OCI-M2 (cell line): ENCODE measurements around the gene HS3ST3B1.

Experiments
- DNase-seq: peaks from one replicate; lab custom pipeline; 2025; ENCODE audit not compliant: unreplicated experiment; lab: John Stamatoyannopoulos, UW

Gene HS3ST3B1

GRCh38 chr17:14300575-14301278, at the start of gene HS3ST3B1:
Gene HS3ST3B1 (plus strand): TSS chr17:14301081. CDS start chr17:14301519, 438 bp downstream.
- DNase-seq, result peak; percentile 62

GRCh38 chr17:14261406-14261805, 39.5 kb upstream of the HS3ST3B1 start:
- DNase-seq, result no peak

DNA sequence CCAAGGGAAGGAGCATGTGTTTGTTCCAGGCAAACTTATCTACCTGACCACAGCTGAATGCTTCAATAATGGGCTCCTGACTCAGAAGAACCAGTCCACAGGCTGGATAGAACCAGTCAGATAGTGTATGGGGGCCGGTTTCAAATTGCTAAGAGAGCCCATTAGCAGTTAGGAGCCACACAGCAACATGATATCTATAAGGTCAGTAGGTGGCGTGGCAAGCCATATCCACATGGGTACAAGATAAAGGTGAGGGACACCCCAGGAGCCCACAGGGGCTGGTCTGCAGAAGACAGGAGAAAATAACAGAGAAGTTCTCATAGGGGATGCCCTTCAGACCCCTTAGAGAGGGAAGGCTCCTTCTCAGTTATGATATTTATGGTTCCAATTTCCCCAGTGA, 32.6 kb upstream of the HS3ST3B1 start:
- no peak for DNase-seq

- no peak for DNase-seq
Observed at GRCh38 chr17:14269473-14269872, 31.4 kb upstream of the HS3ST3B1 start.

DNA sequence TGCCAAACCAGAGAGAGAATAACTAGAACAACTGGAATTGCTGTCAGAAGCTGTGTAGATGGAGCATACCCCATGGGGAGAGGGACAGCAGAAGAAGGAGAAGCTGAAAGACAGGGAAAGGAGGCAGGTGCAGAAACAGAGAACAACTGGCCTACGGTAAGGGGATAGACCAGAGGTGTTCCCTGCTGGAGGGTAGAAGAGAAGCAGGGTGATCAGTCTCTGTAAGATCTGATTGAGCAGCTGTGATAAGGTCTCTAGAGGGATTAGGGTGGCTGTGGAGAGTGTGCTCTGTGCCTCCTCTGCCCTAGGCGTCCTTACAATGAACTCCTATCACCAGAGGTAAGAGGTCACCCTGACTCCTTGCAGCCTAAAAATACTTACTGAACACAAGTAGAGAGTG, 30.4 kb upstream of the HS3ST3B1 start:
- no peak for DNase-seq

DNA sequence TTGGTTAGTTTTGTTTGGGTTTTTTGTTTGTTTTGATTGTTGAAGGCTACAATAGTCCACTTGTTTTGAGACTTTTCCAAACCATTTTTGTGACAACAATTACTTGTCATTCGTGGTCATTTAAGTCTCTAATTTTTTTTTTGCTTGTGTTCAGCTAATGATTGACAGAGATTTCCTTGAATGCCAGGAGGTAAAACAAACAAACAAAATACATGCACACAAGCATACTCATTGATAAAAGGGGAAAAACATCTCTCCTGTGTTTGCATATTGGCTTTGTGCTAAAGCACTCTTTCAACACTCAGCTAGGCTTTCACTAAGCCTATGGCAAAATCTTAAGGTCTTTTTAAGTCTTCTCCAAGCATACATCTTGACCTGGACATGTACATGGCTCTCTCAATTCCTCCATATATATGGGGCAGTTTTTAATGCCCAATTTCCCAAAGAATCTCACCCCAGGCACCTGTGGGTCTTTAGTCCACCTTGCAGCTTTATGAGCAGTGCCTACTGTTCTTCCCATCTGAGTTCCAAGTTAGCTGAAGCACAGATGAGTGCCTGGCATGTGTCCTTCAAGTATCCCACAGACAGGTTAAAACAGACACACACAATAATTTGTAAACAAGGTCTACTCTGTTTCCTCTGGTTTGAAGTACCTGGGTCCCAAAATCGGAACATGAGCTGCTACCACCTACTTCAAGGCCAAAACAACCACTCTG, 24.2 kb upstream of the HS3ST3B1 start:
- no peak for DNase-seq

GRCh38 chr17:14281530-14281929, 19.4 kb upstream of the HS3ST3B1 start:
- no peak for DNase-seq

GRCh38 chr17:14282726-14283125, 18.2 kb upstream of the HS3ST3B1 start:
- no peak for DNase-seq

DNA sequence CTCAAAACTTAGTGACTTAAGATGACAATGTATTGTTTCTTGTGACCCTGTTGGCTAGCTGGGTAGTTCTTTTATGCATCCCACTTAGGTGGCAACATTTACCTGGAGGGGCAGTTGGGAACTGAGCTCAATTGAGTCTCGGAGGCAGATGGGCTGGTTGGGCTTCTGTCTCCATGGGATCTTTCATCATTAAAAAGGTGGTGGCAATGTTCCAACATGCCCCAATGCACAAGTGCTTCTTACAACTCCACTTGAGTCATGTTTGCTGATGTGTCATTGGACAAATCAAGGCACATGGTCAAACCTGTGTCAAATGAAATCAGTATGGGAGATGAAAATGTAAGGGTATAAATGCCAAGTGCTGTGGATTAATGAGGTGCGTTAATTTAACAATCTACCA, 11.7 kb upstream of the HS3ST3B1 start:
- no peak for DNase-seq

DNA sequence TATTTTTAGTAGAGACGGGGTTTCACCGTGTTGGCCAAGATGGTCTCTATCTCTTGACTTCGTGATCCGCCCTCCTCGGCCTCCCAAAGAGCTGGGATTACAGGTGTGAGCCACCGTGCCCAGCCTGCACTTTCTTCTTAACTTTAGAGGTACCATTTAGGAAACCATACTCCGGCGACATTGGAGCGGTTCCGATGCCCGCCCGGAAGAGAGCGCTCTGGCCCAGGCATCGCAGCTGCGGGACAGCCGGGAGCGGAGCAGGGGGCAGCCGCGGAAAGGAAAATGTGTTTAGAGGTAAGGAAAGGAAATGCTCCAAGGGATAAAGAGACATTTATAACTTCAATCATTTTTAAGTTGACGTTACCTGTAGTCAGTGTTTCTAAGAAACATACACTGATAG, 6.0 kb upstream of the HS3ST3B1 start:
- DNase-seq, result no peak

DNA sequence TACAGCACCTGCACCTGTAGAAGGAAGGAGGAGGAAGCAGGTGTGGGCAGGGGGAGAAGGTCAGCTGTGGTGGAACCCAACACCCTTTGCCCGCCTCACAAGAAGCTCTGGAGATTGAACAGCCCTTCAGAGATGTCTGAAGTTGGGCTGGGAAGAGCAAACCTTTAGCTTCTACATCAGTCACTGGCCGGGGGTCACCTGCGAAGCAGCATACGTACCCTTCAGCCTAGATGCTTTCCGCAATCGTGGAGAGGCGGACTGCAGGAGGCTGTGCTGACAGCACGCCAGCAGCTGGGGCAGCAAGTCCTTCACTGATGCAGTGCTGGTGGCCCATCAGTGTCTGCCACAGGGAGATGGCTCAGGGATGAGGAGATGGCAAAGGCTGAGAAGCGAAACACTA, 5.2 kb upstream of the HS3ST3B1 start:
- DNase-seq, result no peak

DNA sequence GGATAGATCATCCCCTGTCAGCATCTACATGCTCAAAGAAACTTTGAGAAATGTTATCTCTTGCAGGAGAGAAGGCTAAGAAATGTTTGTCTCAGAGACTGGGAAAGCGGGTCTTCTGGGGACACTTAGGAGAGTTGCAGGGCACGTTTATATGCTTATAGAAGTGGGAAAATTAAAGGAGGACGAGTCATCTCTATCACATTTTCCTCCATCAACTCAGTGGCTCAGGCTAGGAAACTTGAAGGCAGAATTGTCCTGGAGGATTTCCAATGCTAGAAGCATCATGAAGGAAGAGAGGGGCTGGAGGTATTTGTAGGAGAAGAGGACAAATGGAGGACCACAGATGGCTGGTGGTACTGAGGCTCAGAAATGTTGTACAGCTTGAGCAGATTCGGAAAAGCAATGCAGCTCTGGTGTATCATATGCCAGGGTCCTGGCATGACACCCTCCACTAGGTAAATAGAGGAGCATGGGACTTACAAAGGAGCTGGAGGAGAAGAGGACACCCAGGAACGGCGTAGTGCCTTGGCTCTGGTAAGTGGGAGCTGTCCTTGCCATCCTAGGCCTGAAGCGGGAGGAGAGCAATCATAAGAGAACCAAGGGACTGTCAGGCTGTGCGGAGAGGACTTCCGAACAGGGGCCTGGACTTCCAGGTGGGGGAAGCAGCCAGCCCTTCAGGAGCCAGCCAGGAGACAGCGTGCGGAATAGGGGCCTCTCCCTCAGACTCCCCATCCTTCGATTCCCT, 4.5 kb upstream of the HS3ST3B1 start:
- DNase-seq, result no peak

DNA sequence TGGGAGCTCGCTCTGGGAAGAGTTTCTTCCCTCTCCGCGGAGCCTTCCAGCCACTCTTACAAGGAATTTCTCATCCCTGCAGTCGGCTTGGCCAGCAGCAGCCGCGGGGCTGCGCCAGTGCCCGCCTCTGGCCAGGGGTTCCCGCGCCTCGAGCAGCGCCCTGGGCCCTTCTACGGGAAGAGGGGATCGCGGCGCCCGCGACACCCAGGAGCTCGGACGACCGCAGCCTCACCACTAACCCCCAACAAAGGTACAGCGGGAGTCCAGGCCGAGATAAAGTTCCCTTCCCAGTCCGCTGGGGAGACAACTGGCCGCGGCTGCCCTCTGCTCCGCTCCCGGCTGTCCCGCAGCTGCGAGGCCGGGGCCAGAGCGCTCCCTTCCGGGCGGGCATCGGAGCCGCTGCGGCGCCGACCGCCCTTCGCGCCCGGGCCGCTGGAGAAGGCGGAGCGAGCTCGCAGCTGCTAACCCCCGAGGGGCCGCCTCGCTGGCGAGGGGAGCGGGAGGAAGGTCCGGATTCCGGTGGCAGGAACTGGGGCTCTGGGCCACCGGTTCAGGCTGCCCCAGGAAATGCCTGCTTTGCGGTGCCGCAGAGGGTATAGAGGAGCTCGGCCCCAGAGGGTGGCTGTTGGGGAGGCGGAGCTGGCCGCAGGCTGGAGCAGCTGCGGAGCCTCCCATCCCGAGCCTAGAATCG, 3.6 kb upstream of the HS3ST3B1 start:
- DNase-seq, result no peak

- DNase-seq, result no peak
Observed at GRCh38 chr17:14298221-14298946, 2.5 kb upstream of the HS3ST3B1 start.

- no peak for DNase-seq
Observed at GRCh38 chr17:14298947-14299279, 2.0 kb upstream of the HS3ST3B1 start.

DNA sequence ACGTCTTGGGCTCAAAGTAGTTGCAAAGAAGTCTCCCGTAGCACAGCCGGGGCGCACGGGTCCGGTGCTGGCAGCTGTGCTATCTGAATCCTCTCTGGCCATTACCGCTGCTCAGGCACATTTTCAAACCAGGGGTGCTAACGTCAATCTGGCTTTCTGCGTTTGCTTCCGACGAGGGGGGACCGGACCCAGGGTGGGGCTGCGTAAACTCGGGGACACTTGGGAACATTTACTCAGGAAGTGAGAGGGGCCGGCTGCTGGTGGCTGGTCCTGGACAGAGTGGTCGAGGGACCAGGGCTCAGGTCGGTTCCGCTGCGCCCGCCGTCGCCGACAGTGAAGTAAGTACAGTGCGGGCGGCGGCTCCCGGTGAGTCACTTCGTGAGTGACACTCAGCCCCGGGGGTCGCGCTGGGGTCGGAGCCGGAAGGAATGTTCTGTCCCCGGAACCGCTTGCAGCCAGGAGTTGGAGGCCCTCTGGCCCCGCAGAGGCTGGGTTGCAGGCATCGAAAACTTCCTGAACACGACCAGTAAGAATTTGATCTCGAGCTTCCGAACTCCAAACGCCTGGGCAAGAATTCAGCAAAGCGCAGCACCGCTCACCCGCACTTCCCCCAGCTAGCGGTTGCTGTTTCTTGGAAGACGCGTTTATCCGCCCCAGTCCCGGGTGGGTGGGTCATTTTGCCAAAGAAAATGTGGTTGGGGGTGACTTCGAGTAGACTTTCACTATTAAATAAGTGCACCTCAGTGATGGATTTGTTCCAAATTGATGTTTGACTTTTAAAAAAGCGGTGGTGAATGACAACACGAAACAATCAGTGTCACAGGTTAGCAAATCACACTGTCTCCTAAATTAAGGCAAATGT, 1.4 kb upstream of the HS3ST3B1 start:
- no peak for DNase-seq

DNA sequence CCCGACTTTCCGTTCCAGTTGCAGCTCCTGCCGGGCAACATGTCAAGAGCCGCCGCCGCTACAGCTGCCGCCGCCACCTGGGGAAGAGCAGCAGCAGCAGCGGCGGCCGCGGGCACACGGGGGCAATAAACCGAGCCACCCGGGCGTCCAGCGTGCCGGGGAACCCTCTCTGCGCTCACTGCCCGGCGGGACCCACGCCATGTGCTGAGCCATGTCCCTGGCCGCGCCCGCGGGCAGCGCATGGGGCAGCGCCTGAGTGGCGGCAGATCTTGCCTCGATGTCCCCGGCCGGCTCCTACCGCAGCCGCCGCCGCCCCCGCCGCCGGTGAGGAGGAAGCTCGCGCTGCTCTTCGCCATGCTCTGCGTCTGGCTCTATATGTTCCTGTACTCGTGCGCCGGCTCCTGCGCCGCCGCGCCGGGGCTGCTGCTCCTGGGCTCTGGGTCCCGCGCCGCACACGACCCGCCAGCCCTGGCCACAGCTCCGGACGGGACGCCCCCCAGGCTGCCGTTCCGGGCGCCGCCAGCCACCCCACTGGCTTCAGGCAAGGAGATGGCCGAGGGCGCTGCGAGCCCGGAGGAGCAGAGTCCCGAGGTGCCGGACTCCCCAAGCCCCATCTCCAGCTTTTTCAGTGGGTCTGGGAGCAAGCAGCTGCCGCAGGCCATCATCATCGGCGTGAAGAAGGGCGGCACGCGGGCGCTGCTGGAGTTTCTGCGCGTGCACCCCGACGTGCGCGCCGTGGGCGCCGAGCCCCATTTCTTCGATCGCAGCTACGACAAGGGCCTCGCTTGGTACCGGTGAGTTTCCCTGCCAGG, 604 bp downstream of the HS3ST3B1 start:
- no peak for DNase-seq

DNA sequence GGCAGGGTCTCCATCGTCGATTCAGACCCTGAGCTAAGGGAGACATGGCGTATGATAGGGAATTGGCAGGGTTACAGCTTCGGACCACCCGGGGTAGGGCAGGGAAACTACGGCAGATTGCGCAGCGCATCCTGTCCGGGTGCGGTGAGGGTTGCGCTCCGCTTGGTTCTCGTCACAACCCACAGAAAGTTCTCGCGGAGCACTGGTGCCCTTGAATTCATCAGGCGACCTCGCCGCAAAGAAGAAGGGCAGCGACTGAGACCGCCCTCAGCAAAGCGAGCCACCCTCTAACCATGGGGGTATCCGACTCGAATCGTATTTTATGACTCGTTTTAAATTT, 1.2 kb downstream of the HS3ST3B1 start:
- DNase-seq, result no peak

GRCh38 chr17:14302431-14303099, 1.7 kb downstream of the HS3ST3B1 start:
- no peak for DNase-seq
